Osteoblast (primary cell): ENCODE data around the gene PRKAG1. TPM values are rescaled to one million over a fixed set of nuclear protein-coding genes. Genes with fewer than 3 reads are reported as not detected.

Experiments used
- DNase-seq: peaks from one replicate; pipeline ENCODE4 v3.0.0; 2011; ENCODE audit warnings: low spot score, mixed read lengths; ENCODE audit not compliant: insufficient read length; ENCODE audit errors: missing footprints
- H2AFZ ChIP-seq: 2 replicates; pipeline ENCODE4 v1.6.0; 2011; ENCODE audit warnings: mild to moderate bottlenecking, low read length
- H3K27ac ChIP-seq: 2 replicates; pipeline ENCODE4 v1.5.1; 2011; ENCODE audit warnings: mild to moderate bottlenecking, low read depth, low read length, moderate library complexity
- H3K27me3 ChIP-seq: 2 replicates; pipeline ENCODE4 v1.6.0; 2012; ENCODE audit warnings: mild to moderate bottlenecking, control low read depth, inconsistent platforms, low read length, moderate library complexity; ENCODE audit not compliant: insufficient read depth
- H3K36me3 ChIP-seq: 2 replicates; pipeline ENCODE4 v1.5.1; 2011; ENCODE audit warnings: mild to moderate bottlenecking, low read length, control low read depth, moderate library complexity; ENCODE audit not compliant: insufficient read depth
- H3K4me1 ChIP-seq: 2 replicates; pipeline ENCODE4 v1.5.1; 2011; ENCODE audit warnings: mild to moderate bottlenecking, low read length, control low read depth, moderate library complexity; ENCODE audit not compliant: insufficient read depth
- H3K4me2 ChIP-seq: 2 replicates; pipeline ENCODE4 v1.6.0; 2011; ENCODE audit warnings: mild to moderate bottlenecking, low read length; ENCODE audit not compliant: insufficient read depth
- H3K4me3 ChIP-seq: fragments of 200-600 bp; sonication (generic); 3 replicates; pipeline ENCODE4 v1.5.1; 2012; ENCODE audit warnings: mild to moderate bottlenecking, low read length, inconsistent platforms; ENCODE audit not compliant: insufficient read depth
- H3K79me2 ChIP-seq: 2 replicates; pipeline ENCODE4 v1.6.0; 2012; ENCODE audit warnings: mild to moderate bottlenecking, low read length, control low read depth, inconsistent platforms; ENCODE audit not compliant: insufficient read depth
- H3K9me3 ChIP-seq: 2 replicates; pipeline ENCODE4 v1.5.1; 2011; ENCODE audit warnings: low read depth, low read length, control low read depth
- H4K20me1 ChIP-seq: 2 replicates; pipeline ENCODE4 v1.6.0; 2012; ENCODE audit warnings: mild to moderate bottlenecking, low read length, control low read depth; ENCODE audit not compliant: insufficient read depth
- total RNA-seq: library from RNA; depleted of rRNA; stranded (reverse); fragments of >200 nt; gene quantifications from 2 replicates; pipeline ENCODE4 v1.2.3, GENCODE V29; 2012
- TF ChIP-seq, protein P1 (sequence below): IDR thresholded peaks from 2 replicates; pipeline ENCODE4 v1.5.1; 2011; ENCODE audit warnings: mild to moderate bottlenecking, low read depth, low read length, moderate library complexity; ENCODE audit errors: extremely low read depth

PRKAG1 gene
- total RNA-seq, 1 donor = 89.0 TPM

DNA sequence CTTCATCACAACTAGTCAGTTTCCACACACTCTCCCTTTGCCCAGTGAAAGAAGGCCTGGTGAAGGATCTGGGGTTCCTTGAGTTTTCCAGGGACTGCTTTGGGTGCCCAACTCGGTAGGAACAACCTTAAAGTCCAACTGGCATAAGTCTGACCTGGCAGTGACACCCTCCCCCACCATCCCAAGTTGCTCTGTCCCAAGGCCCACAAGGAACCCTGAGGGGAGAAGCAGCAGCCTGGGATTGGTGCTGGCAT is 40.4 kb upstream of the PRKAG1 start:
- H2AFZ ChIP-seq = no peak overlapping the region
- H3K27me3 ChIP-seq = no peaks in the 10 kb centered on the region
- H3K79me2 ChIP-seq = peaks cover 72% of the 10 kb centered on the region
- peak overlapping the region; percentile 89 for H3K27ac ChIP-seq
- peaks cover 11% of the 10 kb centered on the region for H3K36me3 ChIP-seq
- peaks cover 47% of the 10 kb centered on the region for H3K4me1 ChIP-seq
- H3K4me3 ChIP-seq = peak overlapping the region; percentile 93
- no peaks in the 10 kb centered on the region for H3K9me3 ChIP-seq
- TF ChIP-seq, protein P1, sequence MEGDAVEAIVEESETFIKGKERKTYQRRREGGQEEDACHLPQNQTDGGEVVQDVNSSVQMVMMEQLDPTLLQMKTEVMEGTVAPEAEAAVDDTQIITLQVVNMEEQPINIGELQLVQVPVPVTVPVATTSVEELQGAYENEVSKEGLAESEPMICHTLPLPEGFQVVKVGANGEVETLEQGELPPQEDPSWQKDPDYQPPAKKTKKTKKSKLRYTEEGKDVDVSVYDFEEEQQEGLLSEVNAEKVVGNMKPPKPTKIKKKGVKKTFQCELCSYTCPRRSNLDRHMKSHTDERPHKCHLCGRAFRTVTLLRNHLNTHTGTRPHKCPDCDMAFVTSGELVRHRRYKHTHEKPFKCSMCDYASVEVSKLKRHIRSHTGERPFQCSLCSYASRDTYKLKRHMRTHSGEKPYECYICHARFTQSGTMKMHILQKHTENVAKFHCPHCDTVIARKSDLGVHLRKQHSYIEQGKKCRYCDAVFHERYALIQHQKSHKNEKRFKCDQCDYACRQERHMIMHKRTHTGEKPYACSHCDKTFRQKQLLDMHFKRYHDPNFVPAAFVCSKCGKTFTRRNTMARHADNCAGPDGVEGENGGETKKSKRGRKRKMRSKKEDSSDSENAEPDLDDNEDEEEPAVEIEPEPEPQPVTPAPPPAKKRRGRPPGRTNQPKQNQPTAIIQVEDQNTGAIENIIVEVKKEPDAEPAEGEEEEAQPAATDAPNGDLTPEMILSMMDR = no peak
- H3K4me2 ChIP-seq = peak overlapping the region; percentile 97
- peaks cover 55% of the 10 kb centered on the region for H4K20me1 ChIP-seq
- DNase-seq = peak; percentile 91

DNA sequence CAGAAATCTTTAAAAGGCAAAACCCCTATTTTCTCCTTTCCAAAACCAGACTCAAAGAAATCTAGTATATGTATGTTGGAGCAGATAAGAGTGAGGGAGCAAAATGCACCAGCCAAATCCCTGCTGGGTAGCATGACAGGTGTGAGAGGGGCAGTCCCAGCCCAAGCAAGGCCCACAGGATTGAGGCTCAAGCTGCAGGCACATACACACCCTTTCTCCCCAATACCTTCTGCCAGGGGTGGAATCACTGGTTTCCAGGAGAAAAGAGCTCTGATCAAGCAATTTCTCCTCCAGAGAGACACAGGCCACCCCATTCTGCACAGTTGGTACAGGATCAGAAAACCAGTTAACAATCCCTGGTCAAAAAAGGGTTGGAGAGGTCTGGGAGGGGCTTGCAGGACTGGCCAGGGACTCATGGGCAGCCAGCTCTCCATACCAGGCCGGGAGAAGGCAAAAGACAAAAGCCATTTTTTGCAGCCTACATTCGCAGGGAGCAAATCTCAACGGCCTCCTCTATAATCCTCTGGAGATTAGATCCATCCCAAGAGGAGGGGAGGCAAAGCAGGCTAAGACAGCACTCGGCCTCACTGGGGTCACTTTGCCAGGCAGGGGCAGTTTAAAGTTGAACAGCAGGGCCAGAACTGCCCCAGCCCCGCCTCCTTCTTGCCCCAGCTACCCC is 39.9 kb upstream of the PRKAG1 start:
- Histone ChIP-seq H3K79me2 (peaks cover 77% of the 10 kb centered on the region), H3K36me3 (peaks cover 16% of the 10 kb centered on the region), H3K4me1 (peaks cover 47% of the 10 kb centered on the region), H3K27ac (peak overlapping the region; percentile 89), H3K4me3 (peak overlapping the region; percentile 93), H2AFZ (no peak overlapping the region), H3K4me2 (peak overlapping the region; percentile 97), H3K27me3 (no peaks in the 10 kb centered on the region), H3K9me3 (no peaks in the 10 kb centered on the region), H4K20me1 (peaks cover 58% of the 10 kb centered on the region)
- peak; percentile 89 for DNase-seq
- TF ChIP-seq, protein P1 = no peak

DNA sequence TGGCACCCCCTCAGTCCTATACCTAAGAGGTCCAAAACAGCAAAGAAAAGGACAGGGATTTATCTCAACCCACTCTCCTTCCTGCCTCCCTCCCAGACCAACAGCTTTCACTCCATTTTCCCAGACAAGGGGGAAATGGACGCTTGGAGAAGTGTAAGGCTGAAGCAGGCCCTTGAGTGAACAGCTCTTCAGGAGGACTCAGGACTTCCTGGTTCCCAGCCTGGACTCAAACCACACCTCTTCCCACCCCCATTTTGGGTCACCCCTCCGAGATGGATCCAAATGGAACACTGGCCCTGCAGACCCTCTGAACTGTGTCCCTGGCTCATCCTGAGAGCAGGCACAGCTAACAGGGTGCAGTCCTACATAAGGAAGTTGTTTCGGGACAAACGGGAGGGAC is 39.3 kb upstream of the PRKAG1 start:
- H3K4me1 ChIP-seq = peaks cover 47% of the 10 kb centered on the region

More for the DNA sequence above, 39.3 kb upstream of the PRKAG1 start:
- Histone ChIP-seq H3K4me3 (peak overlapping the region; percentile 93), H3K79me2 (peaks cover 83% of the 10 kb centered on the region), H4K20me1 (peaks cover 62% of the 10 kb centered on the region), H3K9me3 (no peaks in the 10 kb centered on the region), H3K27ac (peak overlapping the region; percentile 26), H3K36me3 (peaks cover 22% of the 10 kb centered on the region), H2AFZ (no peak overlapping the region), H3K4me2 (peak overlapping the region; percentile 97), H3K27me3 (no peaks in the 10 kb centered on the region)
- peak; percentile 92 for DNase-seq
- TF ChIP-seq, protein P1 = no peak
